Mesendoderm (in vitro differentiated cells): Measurements from ENCODE around the gene TMPRSS11D. TPM values are rescaled to one million over a fixed set of nuclear protein-coding genes. Genes with fewer than 3 reads are reported as not detected.

Source experiments
- DNase-seq: peaks from one replicate; pipeline ENCODE4 v3.0.0; 2013
- H2AK5ac ChIP-seq: 2 replicates; pipeline ENCODE4 v1.6.1; 2013; ENCODE audit warnings: low read length, inconsistent platforms
- H2BK120ac ChIP-seq: 2 replicates; pipeline ENCODE4 v1.6.1; 2013; ENCODE audit warnings: low read depth, mild to moderate bottlenecking, low read length, moderate library complexity, mixed read lengths
- H2BK15ac ChIP-seq: replicated peaks from 2 replicates; pipeline ENCODE4 v1.6.1; 2013; ENCODE audit warnings: low read depth, mild to moderate bottlenecking, moderate library complexity
- H2BK5ac ChIP-seq: 2 replicates; pipeline ENCODE4 v1.6.1; 2013; ENCODE audit warnings: low read length, inconsistent platforms
- H3K18ac ChIP-seq: 2 replicates; pipeline ENCODE4 v1.6.1; 2013; ENCODE audit warnings: mild to moderate bottlenecking, low read length, mixed read lengths
- H3K23ac ChIP-seq: one replicate; pipeline ENCODE4 v1.6.1; 2013; ENCODE audit warnings: low read length
- H3K27ac ChIP-seq: 2 replicates; pipeline ENCODE4 v1.5.1; 2013; ENCODE audit warnings: low read depth, mild to moderate bottlenecking, inconsistent platforms, low read length, moderate library complexity
- H3K27me3 ChIP-seq: 2 replicates; pipeline ENCODE4 v1.6.1; 2013; ENCODE audit warnings: low read length, control low read depth, mild to moderate bottlenecking, inconsistent platforms; ENCODE audit not compliant: insufficient read depth, poor library complexity
- H3K36me3 ChIP-seq: 2 replicates; pipeline ENCODE4 v1.6.1; 2013; ENCODE audit warnings: low read length, inconsistent platforms; ENCODE audit not compliant: control insufficient read depth, insufficient read depth
- H3K4ac ChIP-seq: one replicate; pipeline ENCODE4 v1.6.1; 2013; ENCODE audit warnings: low read depth, mild to moderate bottlenecking, low read length, moderate library complexity
- H3K4me1 ChIP-seq: 2 replicates; pipeline ENCODE4 v1.6.1; 2013; ENCODE audit warnings: low read depth, low read length, inconsistent platforms; ENCODE audit not compliant: control insufficient read depth
- H3K4me2 ChIP-seq: 2 replicates; pipeline ENCODE4 v1.6.1; 2013; ENCODE audit warnings: low read length
- H3K4me3 ChIP-seq: 2 replicates; pipeline ENCODE4 v1.5.1; 2013; ENCODE audit warnings: mild to moderate bottlenecking, low read length
- H3K56ac ChIP-seq: one replicate; pipeline ENCODE4 v1.6.1; 2013; ENCODE audit warnings: low read length
- H3K79me1 ChIP-seq: 2 replicates; pipeline ENCODE4 v1.6.1; 2013; ENCODE audit warnings: low read length, inconsistent platforms
- H3K79me2 ChIP-seq: 2 replicates; pipeline ENCODE4 v1.6.1; 2013; ENCODE audit warnings: mild to moderate bottlenecking, low read length; ENCODE audit not compliant: control insufficient read depth, insufficient read depth
- H3K9ac ChIP-seq: 2 replicates; pipeline ENCODE4 v1.6.1; 2013; ENCODE audit warnings: low read length, inconsistent platforms
- H4K5ac ChIP-seq: one replicate; pipeline ENCODE4 v1.6.1; 2013; ENCODE audit warnings: low read length
- H4K8ac ChIP-seq: one replicate; pipeline ENCODE4 v1.6.1; 2013; ENCODE audit warnings: low read depth, mild to moderate bottlenecking, control low read depth, low read length, moderate library complexity
- WGBS: extraction: QIAGEN DNeasy Blood & Tissue Kit; methylation state at CpG from one replicate; pipeline ENCODE4 v1.1.7; 2013; ENCODE audit warnings: low lambda C conversion rate, missing lambda C conversion rate; ENCODE audit not compliant: insufficient coverage; ENCODE audit errors: extremely low coverage; 5-methylcytosine and 5-hydroxymethylcytosine counted together
- polyA plus RNA-seq, 2 experiments: library from polyadenylated mRNA; stranded (reverse); fragments of 200-250 nt; gene quantifications; one replicate each; pipeline ENCODE4 v1.2.3, GENCODE V29; 2013

The TMPRSS11D gene, protein sequence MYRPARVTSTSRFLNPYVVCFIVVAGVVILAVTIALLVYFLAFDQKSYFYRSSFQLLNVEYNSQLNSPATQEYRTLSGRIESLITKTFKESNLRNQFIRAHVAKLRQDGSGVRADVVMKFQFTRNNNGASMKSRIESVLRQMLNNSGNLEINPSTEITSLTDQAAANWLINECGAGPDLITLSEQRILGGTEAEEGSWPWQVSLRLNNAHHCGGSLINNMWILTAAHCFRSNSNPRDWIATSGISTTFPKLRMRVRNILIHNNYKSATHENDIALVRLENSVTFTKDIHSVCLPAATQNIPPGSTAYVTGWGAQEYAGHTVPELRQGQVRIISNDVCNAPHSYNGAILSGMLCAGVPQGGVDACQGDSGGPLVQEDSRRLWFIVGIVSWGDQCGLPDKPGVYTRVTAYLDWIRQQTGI
- 0.13 TPM for polyA plus RNA-seq (2013, experiment 1 of 2)
- polyA plus RNA-seq (2013, experiment 2 of 2): 0.28 TPM

DNA sequence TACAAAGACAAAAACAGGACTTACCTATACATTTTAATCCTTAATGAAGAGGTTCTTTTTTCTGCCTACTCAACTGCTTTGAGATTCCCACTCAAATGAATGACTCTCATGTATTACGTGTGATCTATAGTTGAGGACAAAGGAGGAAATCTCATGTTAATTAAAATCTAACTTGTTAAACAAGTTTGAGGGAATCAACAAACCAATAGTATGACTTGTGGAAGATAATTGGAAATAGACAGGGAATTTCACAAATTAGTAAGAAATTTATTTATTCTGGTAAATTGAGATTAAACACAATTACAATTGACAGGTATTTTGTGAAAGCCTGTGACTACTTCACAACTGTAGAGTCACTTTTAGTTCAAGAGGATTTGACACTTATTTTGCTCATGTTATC, at the start of gene TMPRSS11D:
Gene TMPRSS11D, minus strand, starts transcription at position 101 of the 400 bp plus-strand sequence. Its CDS starts 69 bp downstream, at position 32.
- Histone ChIP-seq H2BK120ac (no peak within 1 kb of the TSS), H3K4me2 (no peak within 1 kb of the TSS), H3K56ac (no peak within 1 kb of the TSS), H3K79me2 (no peaks in the 10 kb centered on the region), H3K9ac (no peak within 1 kb of the TSS), H3K36me3 (no peaks in the 10 kb centered on the region), H3K4ac (no peak within 1 kb of the TSS), H3K27me3 (no peaks in the 10 kb centered on the region), H3K23ac (no peak within 1 kb of the TSS), H2BK15ac (no peak within 1 kb of the TSS), H3K18ac (no peak within 1 kb of the TSS), H2BK5ac (no peak within 1 kb of the TSS), H4K5ac (no peak within 1 kb of the TSS), H3K79me1 (no peaks in the 10 kb centered on the region), H3K27ac (no peak within 1 kb of the TSS), H4K8ac (no peak within 1 kb of the TSS), H3K4me1 (no peaks in the 10 kb centered on the region), H3K4me3 (no peak within 1 kb of the TSS), H2AK5ac (no peak within 1 kb of the TSS)
- DNase-seq: no peak
- no CpG with 5 or more reads among the region's 1 CpG for WGBS

DNA sequence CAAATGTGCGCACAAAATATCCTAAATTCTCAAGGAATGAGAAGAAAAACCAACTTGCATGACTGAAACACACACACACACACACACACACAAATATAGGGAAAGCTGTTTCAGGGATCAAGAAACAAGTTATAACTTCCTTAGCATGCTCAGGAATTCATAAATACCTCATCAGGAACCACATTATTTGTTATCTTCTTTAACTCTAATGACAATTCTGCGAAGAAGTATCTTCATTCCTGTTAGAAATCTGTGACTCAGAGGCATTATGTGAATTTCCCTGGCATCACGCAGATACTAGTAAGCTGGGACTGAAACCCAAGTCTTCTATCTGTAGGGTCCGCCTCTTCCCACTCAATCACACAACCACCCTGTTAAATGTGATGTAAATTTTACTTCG, 49.2 kb upstream of the TMPRSS11D start:
- Histone ChIP-seq H3K79me1 (no peaks in the 10 kb centered on the region), H3K36me3 (no peaks in the 10 kb centered on the region), H3K4ac (no peak overlapping the region), H3K18ac (no peak overlapping the region), H3K23ac (no peak overlapping the region), H2BK120ac (no peak overlapping the region), H3K4me3 (no peak overlapping the region), H3K9ac (no peak overlapping the region), H2BK15ac (no peak overlapping the region), H3K4me1 (no peaks in the 10 kb centered on the region), H3K27me3 (no peaks in the 10 kb centered on the region), H4K8ac (no peak overlapping the region), H2BK5ac (no peak overlapping the region), H4K5ac (no peak overlapping the region), H2AK5ac (no peak overlapping the region), H3K56ac (no peak overlapping the region), H3K4me2 (no peak overlapping the region), H3K27ac (no peak overlapping the region), H3K79me2 (no peaks in the 10 kb centered on the region)
- DNase-seq: no peak
- WGBS: no CpG with 5 or more reads among the region's 5 CpGs

DNA sequence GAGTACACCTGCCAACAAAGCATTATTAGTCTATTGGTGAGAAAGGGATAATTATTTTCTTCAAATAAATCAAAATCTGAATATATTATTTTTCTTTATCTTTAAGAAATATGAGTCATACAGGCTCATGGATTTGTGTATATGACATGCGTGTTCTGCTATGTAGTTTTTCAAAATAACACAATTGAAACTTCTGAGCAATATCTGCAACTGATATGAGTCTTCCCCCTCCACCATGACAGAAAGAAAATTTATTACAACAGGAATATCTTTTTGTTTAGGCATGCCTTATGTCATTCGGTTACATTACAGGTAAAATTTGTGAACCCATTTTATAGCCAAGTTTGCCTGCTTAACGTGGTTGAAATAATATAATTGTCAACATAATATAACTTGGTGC, 47.5 kb upstream of the TMPRSS11D start:
- Histone ChIP-seq H2AK5ac (no peak overlapping the region), H3K27me3 (no peaks in the 10 kb centered on the region), H2BK15ac (no peak overlapping the region), H3K56ac (no peak overlapping the region), H4K5ac (no peak overlapping the region), H3K27ac (no peak overlapping the region), H3K4me3 (no peak overlapping the region), H3K36me3 (no peaks in the 10 kb centered on the region), H3K18ac (no peak overlapping the region), H3K4me2 (no peak overlapping the region), H3K4me1 (no peaks in the 10 kb centered on the region), H3K23ac (no peak overlapping the region), H3K4ac (no peak overlapping the region), H3K79me1 (no peaks in the 10 kb centered on the region), H4K8ac (no peak overlapping the region), H3K79me2 (no peaks in the 10 kb centered on the region), H2BK120ac (no peak overlapping the region), H3K9ac (no peak overlapping the region), H2BK5ac (no peak overlapping the region)
- WGBS: no CpG with 5 or more reads among the region's 3 CpGs
- DNase-seq: no peak

DNA sequence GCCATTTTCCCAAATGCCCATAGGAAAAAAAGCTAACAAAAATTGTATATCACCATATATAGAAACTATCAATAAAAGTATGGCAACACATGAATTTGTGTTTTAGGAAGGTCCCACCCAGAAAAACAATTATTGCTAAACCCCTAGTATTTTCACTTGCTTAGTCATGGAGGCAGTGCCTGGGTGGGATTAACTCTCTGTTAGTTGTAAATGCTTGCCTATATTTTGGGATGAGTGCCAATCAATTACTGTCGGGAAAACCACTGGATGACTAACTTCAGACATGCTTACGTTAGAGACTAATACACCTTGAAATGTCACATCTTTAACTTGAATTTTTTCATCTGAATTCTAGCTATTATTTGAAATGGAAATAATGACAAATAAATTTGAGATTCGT, 45.6 kb upstream of the TMPRSS11D start:
- Histone ChIP-seq H4K8ac (no peak overlapping the region), H3K27me3 (no peaks in the 10 kb centered on the region), H2BK15ac (no peak overlapping the region), H2BK5ac (no peak overlapping the region), H3K4ac (no peak overlapping the region), H3K9ac (no peak overlapping the region), H3K27ac (no peak overlapping the region), H3K56ac (no peak overlapping the region), H3K79me2 (no peaks in the 10 kb centered on the region), H4K5ac (no peak overlapping the region), H2AK5ac (no peak overlapping the region), H3K4me3 (no peak overlapping the region), H3K36me3 (no peaks in the 10 kb centered on the region), H3K4me1 (no peaks in the 10 kb centered on the region), H3K18ac (no peak overlapping the region), H3K4me2 (no peak overlapping the region), H3K79me1 (no peaks in the 10 kb centered on the region), H2BK120ac (no peak overlapping the region), H3K23ac (no peak overlapping the region)
- no CpG with 5 or more reads among the region's 3 CpGs for WGBS
- no peak for DNase-seq

DNA sequence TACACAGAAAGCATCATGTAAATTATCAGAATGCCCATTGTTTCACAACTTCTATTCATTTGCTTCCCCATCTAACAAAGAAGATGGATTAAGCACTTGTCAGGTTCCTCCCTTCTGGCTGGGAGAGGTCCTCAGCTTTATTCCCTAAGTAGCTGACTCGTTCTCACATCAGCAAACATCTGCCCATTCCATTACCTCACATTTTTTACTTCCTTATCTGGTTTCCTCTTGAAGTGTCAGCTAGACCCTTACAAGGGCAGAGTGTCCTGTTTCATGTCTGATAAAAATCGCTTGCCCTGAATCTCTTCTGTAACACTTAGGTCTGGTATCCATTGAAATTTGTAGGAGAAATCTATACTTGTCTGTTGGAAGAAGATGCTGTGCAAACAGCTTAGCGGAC, 44.7 kb upstream of the TMPRSS11D start:
- Histone ChIP-seq H3K79me1 (no peaks in the 10 kb centered on the region), H4K8ac (no peak overlapping the region), H3K4me3 (no peak overlapping the region), H3K4me2 (no peak overlapping the region), H3K18ac (no peak overlapping the region), H3K27me3 (no peaks in the 10 kb centered on the region), H2BK15ac (no peak overlapping the region), H2BK120ac (no peak overlapping the region), H3K9ac (no peak overlapping the region), H3K56ac (no peak overlapping the region), H2BK5ac (no peak overlapping the region), H4K5ac (no peak overlapping the region), H2AK5ac (no peak overlapping the region), H3K27ac (no peak overlapping the region), H3K4me1 (no peaks in the 10 kb centered on the region), H3K79me2 (no peaks in the 10 kb centered on the region), H3K36me3 (no peaks in the 10 kb centered on the region), H3K4ac (no peak overlapping the region), H3K23ac (no peak overlapping the region)
- no CpG with 5 or more reads among the region's 3 CpGs for WGBS
- peak; percentile 81 for DNase-seq

DNA sequence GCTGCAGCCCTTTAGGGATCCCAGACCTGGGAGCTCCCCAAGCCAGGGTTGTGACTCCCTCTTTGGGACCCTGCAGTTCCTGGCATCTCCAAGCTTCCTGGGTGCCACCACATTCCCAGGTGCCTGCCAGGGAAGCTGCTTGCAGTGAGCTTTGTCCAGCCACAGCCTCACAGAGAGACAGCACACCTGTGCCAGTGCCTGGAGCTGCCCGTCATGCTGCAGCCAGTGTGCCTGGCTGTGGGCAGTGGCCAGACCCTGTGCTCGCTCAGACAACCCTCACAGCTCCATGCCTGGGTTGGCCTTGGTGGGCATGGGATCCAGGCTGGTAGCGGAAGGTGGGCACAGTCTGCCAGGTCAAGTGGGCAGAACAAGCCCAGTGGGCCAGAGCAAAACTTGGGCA, 43.4 kb upstream of the TMPRSS11D start:
- no peak overlapping the region for H2BK120ac ChIP-seq
- no peak overlapping the region for H3K4ac ChIP-seq
- H2AK5ac ChIP-seq: no peak overlapping the region
- no peaks in the 10 kb centered on the region for H3K4me1 ChIP-seq
- H4K8ac ChIP-seq: no peak overlapping the region
- DNase-seq: no peak
- H3K23ac ChIP-seq: no peak overlapping the region
- H3K36me3 ChIP-seq: no peaks in the 10 kb centered on the region
- no peak overlapping the region for H3K4me3 ChIP-seq
- H3K27ac ChIP-seq: no peak overlapping the region
- no peaks in the 10 kb centered on the region for H3K79me2 ChIP-seq
- WGBS: no CpG with 5 or more reads among the region's 3 CpGs
- no peak overlapping the region for H3K9ac ChIP-seq
- no peak overlapping the region for H3K4me2 ChIP-seq
- H3K56ac ChIP-seq: no peak overlapping the region
- H4K5ac ChIP-seq: no peak overlapping the region
- H2BK5ac ChIP-seq: no peak overlapping the region
- no peaks in the 10 kb centered on the region for H3K27me3 ChIP-seq
- H3K18ac ChIP-seq: no peak overlapping the region
- H2BK15ac ChIP-seq: no peak overlapping the region
- no peaks in the 10 kb centered on the region for H3K79me1 ChIP-seq
